Nephron progenitor cell (in vitro differentiated cells): Measurements from ENCODE around the gene CYP4F11.
"Not testable (repeated sequence)": the region's sequence is repeated elsewhere in the genome, so short reads cannot be mapped to it uniquely, and the experiment has no call there.

Experiments
- DNase-seq: peaks from one replicate; pipeline ENCODE4 v3.0.0; 2021
- H3K27ac Mint-ChIP-seq: 2 replicates; pipeline ENCODE4 v1.8.0; 2021; ENCODE audit warnings: mild to moderate bottlenecking, moderate library complexity, mixed read lengths
- H3K27me3 Mint-ChIP-seq: 2 replicates; pipeline ENCODE4 v1.8.0; 2021; ENCODE audit warnings: mild to moderate bottlenecking, low read depth, mixed read lengths; ENCODE audit not compliant: poor library complexity
- H3K36me3 Mint-ChIP-seq: 2 replicates; pipeline ENCODE4 v1.8.0; 2021; ENCODE audit warnings: low read depth, mixed read lengths
- H3K4me1 Mint-ChIP-seq: 2 replicates; pipeline ENCODE4 v1.8.0; 2021; ENCODE audit warnings: mixed read lengths
- H3K4me3 Mint-ChIP-seq: 2 replicates; pipeline ENCODE4 v1.8.0; 2021; ENCODE audit warnings: mild to moderate bottlenecking, moderate library complexity, mixed read lengths
- H3K9me3 Mint-ChIP-seq: 2 replicates; pipeline ENCODE4 v1.8.0; 2021; ENCODE audit warnings: mild to moderate bottlenecking, moderate library complexity, mixed read lengths
- CTCF ChIP-seq: fragments of 200-600 bp; sonication (generic); IDR thresholded peaks from 2 replicates; pipeline ENCODE4 v1.5.0; 2021; ENCODE audit warnings: antibody characterized with exemption

CYP4F11 gene

GRCh38 chr19:15885167-15885566, 49.2 kb downstream of the CYP4F11 start:
- H3K27ac Mint-ChIP-seq = no peak overlapping the region
- no peaks in the 10 kb centered on the region for H3K4me1 Mint-ChIP-seq
- no peak overlapping the region for H3K4me3 Mint-ChIP-seq
- no peaks in the 10 kb centered on the region for H3K27me3 Mint-ChIP-seq
- no peaks in the 10 kb centered on the region for H3K36me3 Mint-ChIP-seq
- no peak for TF ChIP-seq CTCF
- DNase-seq = no peak
- peaks cover 37% of the 10 kb centered on the region for H3K9me3 Mint-ChIP-seq

GRCh38 chr19:15883329-15883728, 51.0 kb downstream of the CYP4F11 start:
- H3K4me1 Mint-ChIP-seq, DNase-seq, H3K27ac Mint-ChIP-seq, H3K4me3 Mint-ChIP-seq, H3K27me3 Mint-ChIP-seq, H3K36me3 Mint-ChIP-seq: not testable (repeated sequence)
- peaks cover 51% of the 10 kb centered on the region for H3K9me3 Mint-ChIP-seq

DNA sequence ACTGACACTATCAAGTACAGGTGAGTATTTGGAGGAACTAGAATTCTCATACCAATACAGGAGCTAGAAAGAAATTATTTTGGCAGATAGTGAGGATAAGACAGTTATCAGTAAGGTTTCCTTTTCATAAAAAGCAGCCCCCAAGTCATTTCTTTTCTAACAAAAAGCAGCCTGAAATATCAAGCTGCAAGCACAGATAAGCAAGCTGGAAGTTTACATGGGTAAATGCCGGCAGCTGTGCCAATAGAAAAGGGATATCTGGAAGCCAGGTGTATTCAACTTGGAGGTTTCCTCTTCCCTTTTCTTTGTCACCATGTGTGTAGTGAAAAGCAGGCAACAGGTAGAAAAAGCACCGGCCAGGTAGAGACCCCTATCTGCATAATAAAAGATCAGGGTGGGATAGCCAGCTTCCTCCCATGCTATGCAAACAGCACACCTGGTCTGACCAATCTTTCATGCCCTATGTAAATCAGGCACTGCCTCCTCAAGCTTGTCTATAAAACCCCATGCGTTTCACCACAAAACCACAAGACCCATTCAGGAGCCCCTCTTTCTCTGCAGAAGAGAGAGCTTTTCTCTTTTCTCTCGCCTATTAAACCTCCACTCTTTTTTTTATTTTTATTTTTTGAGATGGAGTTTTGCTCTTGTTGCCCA, 59.4 kb downstream of the CYP4F11 start:
- no peak for TF ChIP-seq CTCF
- Mint-ChIP-seq H3K4me3 (no peak overlapping the region), H3K27ac (no peak overlapping the region), H3K27me3 (no peaks in the 10 kb centered on the region), H3K36me3 (no peaks in the 10 kb centered on the region), H3K4me1 (no peaks in the 10 kb centered on the region), H3K9me3 (peaks cover 86% of the 10 kb centered on the region)
- no peak for DNase-seq

GRCh38 chr19:15873771-15874170, 60.6 kb downstream of the CYP4F11 start:
- not testable (repeated sequence) for H3K4me1 Mint-ChIP-seq, H3K36me3 Mint-ChIP-seq, DNase-seq, H3K27ac Mint-ChIP-seq, H3K4me3 Mint-ChIP-seq, H3K27me3 Mint-ChIP-seq
- peaks cover 88% of the 10 kb centered on the region for H3K9me3 Mint-ChIP-seq

GRCh38 chr19:15871570-15871969, 62.8 kb downstream of the CYP4F11 start:
- no peak overlapping the region for H3K27ac Mint-ChIP-seq
- no peaks in the 10 kb centered on the region for H3K4me1 Mint-ChIP-seq
- no peaks in the 10 kb centered on the region for H3K27me3 Mint-ChIP-seq
- no peaks in the 10 kb centered on the region for H3K36me3 Mint-ChIP-seq
- no peak overlapping the region for H3K4me3 Mint-ChIP-seq
- no peak for DNase-seq
- TF ChIP-seq CTCF = no peak
- H3K9me3 Mint-ChIP-seq = peaks cover 89% of the 10 kb centered on the region

GRCh38 chr19:15869873-15870272, 64.5 kb downstream of the CYP4F11 start:
- peaks cover 86% of the 10 kb centered on the region for H3K9me3 Mint-ChIP-seq
- no peak for TF ChIP-seq CTCF
- H3K4me3 Mint-ChIP-seq = no peak overlapping the region
- H3K4me1 Mint-ChIP-seq = no peaks in the 10 kb centered on the region
- no peaks in the 10 kb centered on the region for H3K27me3 Mint-ChIP-seq
- H3K27ac Mint-ChIP-seq = no peak overlapping the region
- H3K36me3 Mint-ChIP-seq = no peaks in the 10 kb centered on the region
- no peak for DNase-seq

- no peak for DNase-seq
- no peaks in the 10 kb centered on the region for H3K27me3 Mint-ChIP-seq
- H3K9me3 Mint-ChIP-seq = peaks cover 86% of the 10 kb centered on the region
These were observed 65.2 kb downstream of the CYP4F11 start for GRCh38 chr19:15869109-15869555.

More at GRCh38 chr19:15869109-15869555, 65.2 kb downstream of the CYP4F11 start:
- Mint-ChIP-seq H3K36me3 (no peaks in the 10 kb centered on the region), H3K27ac (no peak overlapping the region), H3K4me1 (no peaks in the 10 kb centered on the region), H3K4me3 (no peak overlapping the region)
- TF ChIP-seq CTCF = no peak
